H9 (cell line): ENCODE measurements around the gene MYB. TPM values are rescaled to one million over a fixed set of nuclear protein-coding genes. Genes with fewer than 3 reads are reported as not detected.

ENCODE experiments used
- DNase-seq: peaks from one replicate; pipeline ENCODE4 v3.0.0-alpha.2; 2017
- H2AFZ ChIP-seq: one replicate; pipeline ENCODE4 v1.6.1; 2013; ENCODE audit warnings: mild to moderate bottlenecking, low read length, control low read depth, moderate library complexity
- H2AK5ac ChIP-seq: 2 replicates; pipeline ENCODE4 v1.6.1; 2013; ENCODE audit warnings: low read length, control low read depth, mixed read lengths; ENCODE audit not compliant: insufficient read length
- H2BK120ac ChIP-seq: one replicate; pipeline ENCODE4 v1.6.1; 2013; ENCODE audit warnings: low read depth, mild to moderate bottlenecking, low read length, control low read depth, inconsistent platforms; ENCODE audit not compliant: poor library complexity, severe bottlenecking
- H2BK12ac ChIP-seq: 2 replicates; pipeline ENCODE4 v1.6.1; 2013; ENCODE audit warnings: low read length, control low read depth, mixed read lengths, low read depth; ENCODE audit not compliant: insufficient read length
- H2BK15ac ChIP-seq: 2 replicates; pipeline ENCODE4 v1.6.1; 2013; ENCODE audit warnings: low read depth, low read length, control low read depth
- H2BK20ac ChIP-seq: one replicate; pipeline ENCODE4 v1.6.1; 2013; ENCODE audit warnings: low read depth, mild to moderate bottlenecking, low read length, control low read depth, inconsistent platforms; ENCODE audit not compliant: poor library complexity, severe bottlenecking
- H2BK5ac ChIP-seq: 2 replicates; pipeline ENCODE4 v1.6.1; 2013; ENCODE audit warnings: low read length, control low read depth, mixed read lengths; ENCODE audit not compliant: insufficient read length
- H3K14ac ChIP-seq: 2 replicates; pipeline ENCODE4 v1.6.1; 2013; ENCODE audit warnings: low read length, control low read depth; ENCODE audit not compliant: insufficient read depth
- H3K18ac ChIP-seq: 2 replicates; pipeline ENCODE4 v1.6.1; 2013; ENCODE audit warnings: low read depth, mild to moderate bottlenecking, mixed read lengths, low read length, control low read depth; ENCODE audit not compliant: insufficient read length
- H3K23ac ChIP-seq: 2 replicates; pipeline ENCODE4 v1.6.1; 2013; ENCODE audit warnings: low read length, control low read depth, mixed read lengths, low read depth; ENCODE audit not compliant: insufficient read length
- H3K23me2 ChIP-seq: 2 replicates; pipeline ENCODE4 v1.6.1; 2013; ENCODE audit warnings: low read depth, mild to moderate bottlenecking, mixed read lengths, low read length, control low read depth; ENCODE audit not compliant: insufficient read length, poor library complexity, severe bottlenecking
- H3K27ac ChIP-seq: 2 replicates; pipeline ENCODE4 v1.5.1; 2013; ENCODE audit warnings: low read length, control low read depth, mixed read lengths, low read depth; ENCODE audit not compliant: insufficient read length
- H3K27me3 ChIP-seq: 2 replicates; pipeline ENCODE4 v1.6.1; 2013; ENCODE audit warnings: low read length, control low read depth, inconsistent platforms; ENCODE audit not compliant: insufficient read depth
- H3K4ac ChIP-seq: 2 replicates; pipeline ENCODE4 v1.6.1; 2013; ENCODE audit warnings: low read depth, mild to moderate bottlenecking, control low read depth, inconsistent platforms, low read length, moderate library complexity
- H3K4me1 ChIP-seq: 2 replicates; pipeline ENCODE4 v1.6.1; 2013; ENCODE audit warnings: low read length, control low read depth, inconsistent platforms; ENCODE audit not compliant: insufficient read depth
- H3K4me2 ChIP-seq: 2 replicates; pipeline ENCODE4 v1.6.1; 2013; ENCODE audit warnings: low read length, control low read depth, mixed read lengths; ENCODE audit not compliant: insufficient read length, insufficient read depth
- H3K56ac ChIP-seq: 2 replicates; pipeline ENCODE4 v1.6.1; 2013; ENCODE audit warnings: low read depth, mild to moderate bottlenecking, mixed read lengths, low read length, control low read depth; ENCODE audit not compliant: insufficient read length
- H3K79me1 ChIP-seq: 2 replicates; pipeline ENCODE4 v1.6.1; 2013; ENCODE audit warnings: low read depth, mild to moderate bottlenecking, moderate library complexity, low read length, control low read depth, inconsistent platforms; ENCODE audit not compliant: insufficient read depth, poor library complexity, severe bottlenecking
- H3K79me2 ChIP-seq: 2 replicates; pipeline ENCODE4 v1.6.1; 2013; ENCODE audit warnings: low read length, control low read depth, inconsistent platforms; ENCODE audit not compliant: insufficient read depth
- H3K9ac ChIP-seq: 2 replicates; pipeline ENCODE4 v1.6.1; 2013; ENCODE audit warnings: low read length, control low read depth, mixed read lengths; ENCODE audit not compliant: insufficient read length; ENCODE audit errors: extremely low read depth
- H3K9me3 ChIP-seq: one replicate; pipeline ENCODE4 v1.6.1; 2013; ENCODE audit warnings: low read depth, low read length, inconsistent platforms; ENCODE audit not compliant: control insufficient read depth
- H3T11ph ChIP-seq: one replicate; pipeline ENCODE4 v1.6.1; 2013; ENCODE audit warnings: mild to moderate bottlenecking, low read length, control low read depth, inconsistent platforms
- H4K20me1 ChIP-seq: one replicate; pipeline ENCODE4 v1.6.1; 2013; ENCODE audit not compliant: control insufficient read depth, insufficient read length, insufficient read depth
- H4K5ac ChIP-seq: 2 replicates; pipeline ENCODE4 v1.6.1; 2013; ENCODE audit warnings: low read depth, mild to moderate bottlenecking, mixed read lengths, low read length, control low read depth; ENCODE audit not compliant: insufficient read length
- H4K8ac ChIP-seq: replicated peaks from 2 replicates; pipeline ENCODE4 v1.6.1; 2013; ENCODE audit warnings: low read length, control low read depth, mixed read lengths, low read depth; ENCODE audit not compliant: insufficient read length
- H4K91ac ChIP-seq: 2 replicates; pipeline ENCODE4 v1.6.1; 2013; ENCODE audit warnings: low read depth, mild to moderate bottlenecking, moderate library complexity, mixed read lengths, low read length, control low read depth; ENCODE audit not compliant: insufficient read length
- H3K27ac Mint-ChIP-seq, 3 experiments: 2 replicates in 2 of 3; 3 replicates in 1 of 3; pipeline ENCODE4 v1.8.0; 2020 to 2021; ENCODE audit warnings: mixed read lengths in 3 of 3, mild to moderate bottlenecking in 1 of 3, moderate library complexity in 1 of 3
- H3K27me3 Mint-ChIP-seq: 2 replicates; pipeline ENCODE4 v1.8.0; 2021; ENCODE audit warnings: low read depth, mild to moderate bottlenecking, moderate library complexity, mixed read lengths
- H3K36me3 Mint-ChIP-seq, 3 experiments: 2 replicates in 2 of 3; 3 replicates in 1 of 3; pipeline ENCODE4 v1.8.0; 2020 to 2021; ENCODE audit warnings: low read depth in 3 of 3, mixed read lengths in 3 of 3; ENCODE audit not compliant: insufficient read depth in 1 of 3
- H3K4me1 Mint-ChIP-seq, 2 experiments: 2 replicates each; pipeline ENCODE4 v1.8.0; 2020; ENCODE audit warnings: mixed read lengths in 2 of 2
- H3K4me3 Mint-ChIP-seq, 2 experiments: 2 replicates in 1 of 2; 3 replicates in 1 of 2; pipeline ENCODE4 v1.8.0; 2020 to 2021; ENCODE audit warnings: mild to moderate bottlenecking in 2 of 2, mixed read lengths in 2 of 2, moderate library complexity in 1 of 2
- H3K9me3 Mint-ChIP-seq, 2 experiments: 2 replicates in 1 of 2; 3 replicates in 1 of 2; pipeline ENCODE4 v1.8.0; 2020; ENCODE audit warnings: mild to moderate bottlenecking in 2 of 2, mixed read lengths in 2 of 2, moderate library complexity in 1 of 2
- CTCF ChIP-seq: fragments of 200-600 bp; sonication (generic); conservative IDR thresholded peaks from 3 replicates; pipeline ENCODE4 v1.8.0; 2021; ENCODE audit warnings: antibody characterized with exemption, mild to moderate bottlenecking
- WGBS: extraction: QIAGEN DNeasy Blood & Tissue Kit; methylation state at CpG from one replicate; pipeline ENCODE4 v1.1.7; 2013; ENCODE audit warnings: missing lambda C conversion rate, low lambda C conversion rate, mixed read lengths; ENCODE audit not compliant: insufficient read length; ENCODE audit errors: extremely low coverage; 5-methylcytosine and 5-hydroxymethylcytosine counted together
- total RNA-seq: library from RNA; stranded (reverse); gene quantifications from 2 replicates; pipeline ENCODE4 v1.2.1, GENCODE V29; 2021

MYB gene
- total RNA-seq, 1 experiment from 2014 or later = 5.8 TPM

GRCh38 chr6:135227349-135227748 lies 46.2 kb downstream of the MYB start:
- Mint-ChIP-seq H3K27ac (no peak overlapping the region), H3K36me3 (no peaks in the 10 kb centered on the region; a peak in 1 of 7 replicates), H3K27me3 (no peaks in the 10 kb centered on the region), H3K9me3 (peaks cover 0 to 3% of the 10 kb centered on the region in 2 experiments; a peak in 1 of 5 replicates), H3K4me1 (peaks cover 16 to 25% of the 10 kb centered on the region in 2 experiments), H3K4me3 (no peak overlapping the region)
- H3K9me3 ChIP-seq = no peaks in the 10 kb centered on the region
- no peak overlapping the region for H2BK120ac ChIP-seq
- no peak for DNase-seq
- H4K5ac ChIP-seq = no peak overlapping the region
- no peak overlapping the region for H2AK5ac ChIP-seq
- no peak overlapping the region for H3K27ac ChIP-seq
- H3K4ac ChIP-seq = no peak overlapping the region
- no CpG with 5 or more reads among the region's 2 CpGs for WGBS
- no peak overlapping the region for H3K4me2 ChIP-seq
- no peak overlapping the region for H3K56ac ChIP-seq
- H2BK12ac ChIP-seq = no peak overlapping the region
- TF ChIP-seq CTCF = no peak
- H4K20me1 ChIP-seq = no peaks in the 10 kb centered on the region
- H3K23ac ChIP-seq = no peak overlapping the region
- peaks cover 3% of the 10 kb centered on the region for H3K23me2 ChIP-seq
- H3K4me1 ChIP-seq = no peaks in the 10 kb centered on the region
- no peak overlapping the region for H2BK15ac ChIP-seq
- no peak overlapping the region for H3K14ac ChIP-seq
- H2BK5ac ChIP-seq = no peak overlapping the region
- no peak overlapping the region for H3K18ac ChIP-seq
- H3K9ac ChIP-seq = no peak overlapping the region
- no peak overlapping the region for H2BK20ac ChIP-seq
- H3K27me3 ChIP-seq = no peaks in the 10 kb centered on the region
- no peaks in the 10 kb centered on the region for H3K79me2 ChIP-seq
- no peak overlapping the region for H3T11ph ChIP-seq
- H4K91ac ChIP-seq = no peak overlapping the region
- no peak overlapping the region for H2AFZ ChIP-seq
- no peaks in the 10 kb centered on the region for H3K79me1 ChIP-seq
- H4K8ac ChIP-seq = no peak overlapping the region
